NCI-H1436 treated with DMSO at 0.1 percent for 48 hours (cell line): ENCODE measurements around the gene DNAJB14.

Experiments
- DNase-seq: peaks from one replicate; lab custom pipeline; 2025; lab: John Stamatoyannopoulos, UW

DNAJB14 gene

GRCh38 chr4:99863804-99864203 is 82.6 kb downstream of the DNAJB14 start:
- DNase-seq, result no peak

- no peak for DNase-seq
Measured at GRCh38 chr4:99861120-99861905, 85.1 kb downstream of the DNAJB14 start.

DNA sequence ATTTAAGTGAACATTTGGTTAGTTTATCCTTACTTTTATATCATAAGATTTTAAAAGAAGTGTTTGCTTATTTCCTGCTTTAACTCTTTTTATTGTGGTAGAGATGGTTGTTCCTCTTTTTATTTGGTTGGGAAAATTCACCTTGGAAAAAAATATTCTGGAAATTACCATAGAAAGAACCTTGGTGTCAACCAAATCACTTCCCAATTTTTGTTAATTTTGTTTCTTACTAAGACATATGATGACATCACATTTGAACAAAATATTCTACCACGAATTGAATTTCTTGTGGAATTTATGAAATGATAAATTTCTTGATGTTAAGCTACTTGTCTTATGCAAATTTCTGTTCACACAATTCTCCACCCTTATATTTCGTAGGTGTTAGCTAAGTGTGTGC is 85.9 kb downstream of the DNAJB14 start:
- DNase-seq, result no peak

DNA sequence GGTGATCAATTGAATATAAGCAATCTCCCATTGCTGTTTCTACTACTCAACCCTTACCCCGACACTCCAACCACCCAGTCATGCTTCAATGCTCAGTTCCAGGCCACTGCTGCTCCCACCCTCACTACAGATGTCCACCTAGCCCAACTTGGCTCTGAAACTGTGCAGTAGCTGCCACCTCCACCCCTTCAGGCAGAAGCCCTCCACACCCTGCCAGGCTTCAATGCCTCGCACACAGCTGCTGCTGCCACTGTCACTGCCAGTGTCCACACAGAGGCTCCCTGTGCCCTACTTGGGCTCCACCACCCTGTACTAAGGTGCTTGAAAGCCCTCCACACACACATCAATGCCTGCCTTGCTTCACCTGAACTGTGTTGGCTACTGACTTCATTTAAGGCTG is 86.8 kb downstream of the DNAJB14 start:
- no peak for DNase-seq

GRCh38 chr4:99857307-99857706 is 89.1 kb downstream of the DNAJB14 start:
- DNase-seq, result no peak

DNA sequence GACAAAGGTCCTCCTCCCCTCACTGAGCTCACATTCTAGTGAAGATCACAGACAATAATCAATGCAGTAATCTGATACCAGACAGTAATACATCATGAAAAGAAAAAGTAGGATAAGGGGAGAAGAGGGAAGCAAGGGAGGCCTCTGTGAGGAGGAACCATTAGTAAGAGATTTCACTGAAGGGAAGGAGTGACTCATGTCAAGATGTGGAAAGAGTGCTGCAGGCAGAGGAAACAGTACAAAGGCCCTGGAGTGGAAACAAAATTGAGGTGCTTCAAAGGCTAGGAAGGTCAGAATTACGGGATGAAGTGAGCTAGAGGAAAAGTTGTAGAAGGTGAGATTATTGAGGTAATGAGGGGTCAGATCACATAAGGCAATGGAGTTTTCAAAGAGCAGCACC is 90.3 kb downstream of the DNAJB14 start:
- DNase-seq, result no peak

DNA sequence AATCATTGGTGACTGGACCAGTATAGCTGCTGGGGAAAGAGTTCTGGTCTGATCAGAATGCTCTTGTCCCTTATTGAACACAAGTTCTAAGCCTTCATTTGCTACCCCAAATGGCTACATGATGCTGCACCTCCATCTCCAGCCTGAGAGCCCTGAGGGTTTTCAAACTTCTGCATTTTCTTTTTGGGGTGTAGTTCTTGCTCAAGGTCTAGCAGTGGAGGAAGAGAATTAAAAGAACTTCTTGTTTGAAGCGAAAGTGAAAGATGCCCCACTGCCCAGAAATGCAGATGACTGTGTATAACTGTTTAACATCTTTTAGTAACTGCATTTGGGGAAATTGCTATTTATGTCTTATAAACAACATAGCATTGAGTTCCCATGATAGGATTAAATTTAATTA is 90.7 kb downstream of the DNAJB14 start:
- no peak for DNase-seq

GRCh38 chr4:99853999-99854398 is 92.4 kb downstream of the DNAJB14 start:
- no peak for DNase-seq

- DNase-seq, result no peak
Measured at GRCh38 chr4:99853190-99853589, 93.2 kb downstream of the DNAJB14 start.

DNA sequence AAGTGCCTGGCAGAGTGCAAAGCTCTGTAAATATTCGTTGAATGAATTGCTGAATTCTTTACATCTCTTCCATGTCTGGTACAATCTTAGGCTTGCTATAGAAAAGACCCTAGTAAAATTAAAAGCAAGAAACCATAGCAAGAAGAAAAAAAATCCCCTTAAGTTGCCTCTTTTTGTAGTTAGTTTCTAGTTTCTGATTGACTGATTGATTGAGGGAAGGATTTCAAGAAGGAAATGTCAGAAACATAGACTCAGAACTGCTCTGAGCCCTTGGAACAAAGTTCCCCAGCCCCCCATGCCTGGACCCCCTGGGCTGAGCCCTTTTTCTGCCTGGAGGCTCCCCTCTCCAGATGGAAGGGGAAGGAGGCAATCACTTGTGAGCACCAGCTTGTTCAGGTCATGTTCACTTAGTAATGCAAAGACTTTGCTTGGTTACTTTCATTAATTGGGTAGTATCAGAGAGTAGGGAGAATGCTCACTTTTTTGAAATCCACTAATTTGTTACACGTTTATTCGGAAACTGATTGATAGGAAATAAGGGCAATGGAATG is 94.1 kb downstream of the DNAJB14 start:
- no peak for DNase-seq

DNA sequence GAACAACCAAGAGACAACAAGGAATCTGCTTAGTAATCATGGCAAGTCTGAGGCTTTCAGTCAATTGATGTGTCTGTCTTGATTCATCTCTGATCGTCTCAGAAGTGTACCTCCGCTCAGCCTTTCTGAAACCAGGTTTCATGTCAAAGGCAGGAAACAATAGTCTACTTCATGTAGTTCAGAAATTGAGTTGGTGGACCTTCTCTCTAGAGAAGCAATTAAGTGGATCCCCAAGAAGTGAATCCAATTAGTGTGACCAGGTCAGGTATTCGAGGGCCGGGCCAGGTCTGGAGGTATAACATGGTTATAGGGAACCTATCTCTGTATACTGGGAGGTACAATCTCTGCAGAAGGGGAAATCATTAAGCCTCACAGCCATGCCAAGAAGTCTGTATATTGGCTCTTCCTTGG is 97.8 kb downstream of the DNAJB14 start:
- DNase-seq, result no peak

GRCh38 chr4:99847362-99847976 is 98.9 kb downstream of the DNAJB14 start:
- DNase-seq, result no peak

DNA sequence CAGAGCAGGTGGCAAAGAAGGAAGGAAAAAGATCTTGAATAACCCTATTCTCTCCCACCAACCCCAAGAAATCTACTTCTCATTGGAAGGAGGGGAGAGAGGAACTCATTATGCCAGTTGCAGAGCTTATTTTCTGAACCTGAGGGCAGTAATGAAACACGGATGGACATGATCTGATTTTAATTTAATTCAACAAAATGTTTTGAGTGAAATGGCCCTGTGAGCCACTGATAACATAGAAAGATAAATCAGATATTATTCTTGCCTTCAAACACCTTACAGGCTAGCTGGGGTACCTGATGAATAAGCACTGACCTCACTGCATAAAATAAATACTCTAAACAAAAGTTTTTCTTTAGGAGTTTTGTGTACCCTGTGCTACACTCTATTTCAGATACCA is 99.5 kb downstream of the DNAJB14 start:
- DNase-seq, result no peak
